NCI-H1694 treated with DMSO at 0.1 percent for 48 hours (cell line): ENCODE measurements around the gene S100B.

ENCODE experiments used
- DNase-seq: peaks from one replicate; lab custom pipeline; 2025; lab: John Stamatoyannopoulos, UW

The S100B gene

DNA sequence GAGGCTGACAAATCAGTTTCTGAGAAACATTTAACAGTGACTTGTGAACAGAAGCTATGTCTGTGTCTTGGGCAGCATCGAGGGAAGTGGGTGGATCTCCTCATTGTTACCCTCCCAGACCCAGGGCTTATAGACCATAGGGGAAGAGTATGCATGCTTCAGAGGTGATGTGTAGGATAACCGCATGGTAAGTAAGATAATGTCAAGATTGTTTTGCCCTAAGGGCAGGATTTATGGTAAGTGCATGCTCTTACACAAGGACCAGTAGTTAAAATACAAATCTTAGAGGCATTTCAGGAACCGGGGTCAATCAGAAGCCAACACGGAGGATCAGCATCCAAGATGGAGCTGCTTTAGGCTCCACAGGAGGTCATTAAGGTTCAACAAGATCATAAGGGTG lies 22.8 kb upstream of the S100B start:
- no peak for DNase-seq

- no peak for DNase-seq
These were observed 22.2 kb upstream of the S100B start for GRCh38 chr21:46626975-46627501.

GRCh38 chr21:46626536-46626935 lies 21.7 kb upstream of the S100B start:
- no peak for DNase-seq

DNA sequence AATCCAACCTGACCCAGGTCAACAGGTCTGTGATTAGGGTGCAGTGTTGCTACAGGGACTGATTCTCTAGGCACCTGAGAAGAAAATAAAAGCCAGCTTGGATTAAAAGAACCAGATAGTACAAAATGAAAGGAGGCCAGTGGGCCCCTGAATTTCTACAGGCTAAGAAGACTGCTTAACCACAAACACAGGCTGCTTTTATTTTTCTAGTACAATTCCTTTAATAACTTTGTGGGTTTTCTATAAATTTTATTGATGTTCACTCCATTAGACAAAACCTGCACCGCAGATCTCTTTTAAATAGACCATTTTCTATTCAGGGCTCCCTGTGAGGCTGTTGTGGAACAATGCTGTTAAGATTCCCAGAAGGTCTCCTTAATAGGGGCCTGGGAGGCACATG lies 20.9 kb upstream of the S100B start:
- no peak for DNase-seq

- DNase-seq, result no peak
These were observed 19.2 kb upstream of the S100B start for GRCh38 chr21:46624050-46624449.

- DNase-seq, result no peak
These were observed 17.3 kb upstream of the S100B start for GRCh38 chr21:46622226-46622625.

DNA sequence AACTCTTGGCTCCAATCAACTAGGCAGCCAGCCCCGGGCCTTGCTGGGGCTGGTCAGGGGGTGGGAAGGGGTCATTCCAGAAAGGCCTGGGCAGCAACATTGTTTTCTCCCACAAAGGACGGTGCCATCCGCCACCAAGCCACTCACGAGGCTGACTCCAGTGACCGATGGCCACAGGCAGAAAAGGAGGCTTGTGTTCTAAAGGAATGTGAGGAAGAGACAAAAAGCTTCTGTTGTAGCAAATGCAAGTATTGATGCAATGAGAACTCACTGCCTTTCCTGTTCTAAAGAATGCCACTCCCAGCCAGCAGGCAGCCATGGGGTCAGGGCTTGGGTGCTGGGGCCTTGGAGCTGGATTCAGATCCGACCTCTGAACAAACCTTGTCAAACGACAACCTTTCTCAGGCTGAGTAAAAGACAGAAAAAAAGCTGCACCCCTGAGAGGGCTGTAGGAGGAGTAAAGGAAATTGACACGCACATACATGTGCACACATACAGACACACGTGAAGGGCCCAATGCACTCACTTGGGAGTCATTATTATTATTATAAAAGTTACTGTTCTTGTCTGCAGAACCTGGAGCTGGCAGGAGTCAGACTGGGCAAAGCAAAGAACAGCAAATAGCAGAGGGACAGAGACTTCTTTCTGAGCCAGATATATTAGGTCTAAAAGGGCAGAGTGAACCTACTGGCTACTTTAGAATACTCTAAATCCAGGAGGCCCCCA lies 16.7 kb upstream of the S100B start:
- no peak for DNase-seq

DNA sequence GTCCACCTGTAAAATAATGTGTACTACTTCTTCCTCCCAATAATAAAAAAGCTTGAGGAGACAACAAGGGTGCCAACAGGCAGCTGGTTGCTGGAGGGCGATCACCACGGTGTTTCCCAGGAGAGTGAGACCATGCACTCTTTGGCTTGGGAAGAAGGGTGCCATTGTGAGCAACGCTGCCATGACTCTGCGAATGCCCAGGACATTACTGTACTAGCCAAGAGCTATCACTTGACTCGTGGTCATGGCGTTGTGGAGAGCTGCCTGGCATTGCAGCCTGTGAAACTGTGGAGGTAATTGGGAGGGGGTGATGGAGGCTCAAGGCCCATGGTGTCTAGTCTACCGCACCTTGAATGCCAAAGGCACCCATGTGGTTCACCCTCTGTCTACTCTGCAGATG lies 16.0 kb upstream of the S100B start:
- DNase-seq, result no peak

DNA sequence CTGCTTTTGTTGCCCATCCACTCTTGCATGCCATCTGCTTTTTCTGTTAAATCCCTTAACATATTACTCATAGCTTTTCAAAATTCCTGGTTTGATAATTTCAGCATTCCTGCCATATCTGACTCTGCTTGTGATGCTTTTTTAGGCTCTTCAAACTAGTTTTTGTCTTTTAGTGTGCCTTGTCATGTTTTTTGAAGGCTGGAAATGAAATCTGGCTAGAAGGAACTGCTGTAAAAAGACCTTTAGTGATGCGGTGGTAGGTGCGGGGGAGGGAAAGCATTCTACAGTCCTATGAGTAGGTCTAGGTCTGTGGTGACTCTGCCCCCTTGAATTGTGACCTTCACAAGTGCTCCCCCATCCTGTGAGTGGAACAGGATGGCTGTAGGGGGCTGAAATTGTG lies 15.0 kb upstream of the S100B start:
- DNase-seq, result no peak

DNA sequence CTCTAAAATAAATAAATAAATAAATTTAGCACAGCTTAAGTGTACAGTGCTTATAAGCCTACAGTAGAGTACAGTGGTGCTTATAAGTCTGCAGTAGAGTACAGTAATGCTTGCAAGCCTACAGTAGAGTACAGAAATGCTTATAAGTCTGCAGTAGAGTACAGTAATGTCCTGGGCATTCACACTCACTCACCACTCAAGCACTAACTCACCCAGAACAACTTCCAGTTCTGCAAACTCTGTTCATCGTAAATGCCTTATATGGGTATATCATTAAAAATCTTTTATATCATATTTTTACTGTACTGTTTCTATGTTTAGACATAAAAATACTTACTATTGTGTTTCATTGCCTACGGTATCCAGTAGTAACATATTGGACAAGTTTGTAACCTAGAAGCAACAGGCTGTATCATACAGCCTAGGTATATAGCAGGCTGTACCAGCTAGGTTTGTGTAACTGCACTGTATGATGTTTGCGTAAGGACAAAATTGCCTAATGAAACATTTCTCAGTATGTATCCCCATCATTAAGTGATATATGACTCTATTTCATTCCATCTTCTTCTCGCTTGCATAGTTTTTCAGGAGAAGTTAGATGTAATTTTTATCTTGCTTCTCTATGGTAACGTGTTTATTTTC lies 14.0 kb upstream of the S100B start:
- DNase-seq, result no peak

DNA sequence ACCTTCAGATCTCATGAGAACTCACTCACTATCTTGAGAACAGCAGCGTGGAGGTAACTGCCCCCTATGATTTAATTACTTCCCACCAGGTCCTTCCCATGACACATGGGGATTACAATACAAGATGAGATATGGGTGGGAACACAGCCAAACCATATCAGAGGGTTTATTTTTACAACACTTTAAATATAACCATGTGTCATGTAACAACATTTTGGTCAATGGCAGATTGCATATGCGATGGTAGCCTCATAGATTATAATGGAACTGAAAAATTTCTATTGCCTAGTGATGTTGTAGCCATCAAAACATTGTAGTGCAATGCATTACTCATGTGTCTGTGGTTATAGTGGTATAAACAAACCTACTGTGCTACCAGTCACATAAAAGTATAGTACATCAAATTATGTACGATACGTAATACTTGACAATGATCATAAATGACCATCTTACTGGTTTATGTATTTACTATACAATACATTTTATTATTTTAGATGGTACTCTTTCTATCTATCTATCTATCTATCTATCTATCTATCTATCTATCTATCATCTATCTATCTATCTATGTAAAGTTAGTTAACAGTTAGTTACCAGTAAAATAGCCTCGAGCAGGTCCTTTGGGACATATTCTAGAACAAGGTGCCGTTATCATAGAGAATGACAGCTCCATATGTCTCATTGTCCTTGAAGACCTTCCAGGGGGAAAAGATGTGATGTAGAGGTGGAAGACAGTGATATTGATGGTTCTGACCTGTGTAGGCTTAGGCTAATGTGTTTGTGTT lies 12.6 kb upstream of the S100B start:
- DNase-seq, result no peak

GRCh38 chr21:46616656-46617055 lies 11.8 kb upstream of the S100B start:
- no peak for DNase-seq

- DNase-seq, result no peak
These were observed 11.2 kb upstream of the S100B start for GRCh38 chr21:46616050-46616449.

DNA sequence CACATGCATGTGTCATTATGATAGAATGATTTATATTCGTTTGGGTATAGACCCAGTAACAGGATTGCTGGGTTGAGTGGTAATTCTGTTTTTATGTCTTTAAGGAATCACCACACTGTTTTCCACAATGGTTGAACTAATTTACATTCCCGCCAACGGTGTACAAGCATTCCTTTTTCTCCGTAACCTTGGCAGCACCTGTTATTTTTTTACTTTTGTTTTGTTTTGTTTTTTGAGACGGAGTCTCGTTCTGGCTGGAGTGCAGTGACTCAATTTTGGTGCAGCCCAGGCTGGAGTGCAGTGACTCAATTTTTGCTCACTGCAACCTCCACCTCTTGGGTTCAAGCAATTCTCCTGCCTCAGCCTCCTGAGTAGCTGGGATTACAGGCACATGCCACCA lies 8.5 kb upstream of the S100B start:
- DNase-seq, result no peak

DNA sequence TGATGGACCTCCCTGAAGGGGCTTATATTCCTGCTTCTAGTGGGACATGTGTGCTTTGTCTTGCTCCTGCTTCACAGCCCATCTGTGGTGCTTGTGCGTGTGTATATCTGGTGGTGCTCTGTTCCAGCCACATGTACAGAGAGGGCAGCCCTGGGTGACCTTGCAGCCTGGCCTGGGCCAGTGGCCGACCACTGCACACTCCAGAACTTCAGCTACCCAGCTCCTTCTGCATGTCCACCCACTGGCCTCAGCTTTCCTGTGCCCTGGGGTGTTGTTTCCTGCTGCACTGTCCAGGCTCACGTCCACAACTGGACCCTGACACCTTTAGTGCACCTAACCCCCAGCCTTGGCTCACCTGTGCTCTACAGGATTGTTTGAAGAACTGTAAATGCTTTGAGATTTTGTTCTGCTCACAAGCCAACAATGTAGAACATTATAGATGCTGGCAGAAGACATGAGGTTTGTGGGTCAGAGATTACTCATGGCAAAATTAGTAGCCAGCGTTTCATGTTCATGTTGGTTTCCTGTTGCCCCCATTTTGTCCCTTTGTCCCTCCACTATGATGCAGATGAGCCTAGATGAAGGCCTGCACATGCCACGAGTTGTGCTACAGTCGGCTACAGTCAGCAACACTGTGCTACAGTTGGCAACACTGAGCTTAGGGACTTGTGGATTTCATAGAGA lies 5.3 kb upstream of the S100B start:
- DNase-seq, result no peak

DNA sequence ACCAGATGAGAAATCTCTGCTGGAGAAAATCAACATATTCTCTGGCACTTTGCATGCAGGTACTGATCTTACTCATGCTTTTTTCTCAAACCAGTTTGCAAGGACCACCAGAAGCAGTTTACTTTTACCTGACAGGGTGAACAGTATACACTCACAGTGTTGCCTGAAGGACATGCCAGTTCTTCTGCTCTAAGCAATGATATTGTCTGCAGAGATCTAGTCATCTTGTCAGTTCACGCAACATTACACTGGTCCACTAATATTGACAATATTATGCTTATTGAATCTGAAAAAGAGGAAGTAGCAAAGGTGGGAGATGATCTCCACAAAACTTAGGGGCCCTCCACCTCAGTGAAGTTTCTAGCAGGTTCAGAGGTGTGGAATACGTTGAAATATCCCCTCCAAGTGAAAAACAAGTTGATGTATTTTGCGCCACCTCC lies 3.8 kb upstream of the S100B start:
- no peak for DNase-seq

GRCh38 chr21:46607636-46608035 lies 2.8 kb upstream of the S100B start:
- DNase-seq, result no peak

DNA sequence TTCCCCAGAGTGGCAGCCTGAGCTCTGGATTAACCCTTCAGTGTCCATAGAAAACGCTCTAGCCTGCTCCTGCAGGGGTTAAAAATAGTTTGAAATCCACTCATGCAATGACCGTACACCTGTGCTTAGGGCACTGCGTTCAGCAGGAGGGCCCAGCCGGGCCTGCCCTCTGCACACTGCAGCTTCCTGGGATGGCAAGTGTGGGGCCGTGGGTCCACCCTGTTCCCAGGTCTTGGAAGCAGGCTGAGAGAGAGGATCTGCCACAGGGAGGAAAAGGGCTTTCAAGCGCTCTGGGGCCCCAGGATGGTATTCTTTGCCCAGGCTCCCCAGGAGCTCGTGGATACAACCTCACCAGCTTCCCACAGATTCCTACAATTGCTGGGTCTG lies 1.5 kb upstream of the S100B start:
- DNase-seq, result no peak

DNA sequence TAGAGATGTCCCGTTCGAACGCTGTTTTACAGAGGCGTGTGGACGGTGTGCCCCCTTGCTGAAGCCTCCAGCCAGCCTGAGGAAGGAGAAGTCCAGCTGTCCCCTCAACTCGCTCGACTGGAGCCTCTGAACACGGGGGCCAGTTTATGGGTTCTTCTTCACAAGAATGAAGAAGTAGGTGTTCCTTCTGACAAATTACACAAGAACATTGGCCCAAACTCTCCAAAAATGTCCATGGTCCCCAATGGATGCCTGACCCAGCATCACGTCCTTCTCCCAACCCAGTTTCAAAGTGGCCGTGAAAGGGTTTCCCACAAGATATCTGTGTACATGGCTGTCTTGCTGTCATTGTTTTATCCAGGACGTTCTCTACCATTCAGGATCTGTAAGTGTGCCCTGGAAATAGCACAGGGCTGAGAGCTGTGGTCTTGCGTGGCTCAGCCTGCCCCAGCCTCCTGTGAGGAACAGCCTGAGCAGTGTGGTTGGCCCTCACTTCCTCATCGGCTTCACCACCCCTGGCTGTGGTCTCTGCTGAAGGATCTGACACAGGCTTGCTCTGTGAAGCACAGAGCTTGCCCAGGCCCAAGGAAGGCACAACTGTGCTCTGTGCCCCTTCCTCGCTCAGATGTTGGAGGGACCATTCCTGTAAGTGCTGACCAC lies 1.0 kb upstream of the S100B start:
- no peak for DNase-seq

- no peak for DNase-seq
These were observed 430 bp downstream of the S100B start for GRCh38 chr21:46604329-46604974.

DNA sequence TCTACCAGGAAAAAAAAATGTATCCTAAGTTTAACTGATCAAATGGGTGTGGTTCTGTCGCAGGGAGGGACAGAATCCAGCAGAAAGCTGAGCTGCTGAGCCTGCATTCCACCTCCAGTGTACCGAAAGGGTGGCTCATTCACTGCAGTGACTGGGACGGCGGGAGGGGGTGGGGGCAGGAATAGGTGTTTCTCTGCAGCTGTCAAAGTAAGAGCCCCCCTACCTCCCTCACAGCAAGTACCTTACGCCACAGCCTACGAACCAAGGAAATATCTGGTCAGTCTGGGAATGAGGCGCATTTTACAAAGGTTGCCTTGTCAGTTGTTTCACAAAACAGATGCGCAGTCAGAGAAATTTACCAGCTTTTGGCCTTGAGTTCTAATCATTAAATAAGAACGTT lies 1.7 kb downstream of the S100B start:
- no peak for DNase-seq
